NCI-H187 treated with DMSO at 0.1 percent for 48 hours (cell line): ENCODE results near the gene DSCAM.

ENCODE experiments used
- DNase-seq: peaks from one replicate; lab custom pipeline; 2025; lab: John Stamatoyannopoulos, UW

The DSCAM gene

DNA sequence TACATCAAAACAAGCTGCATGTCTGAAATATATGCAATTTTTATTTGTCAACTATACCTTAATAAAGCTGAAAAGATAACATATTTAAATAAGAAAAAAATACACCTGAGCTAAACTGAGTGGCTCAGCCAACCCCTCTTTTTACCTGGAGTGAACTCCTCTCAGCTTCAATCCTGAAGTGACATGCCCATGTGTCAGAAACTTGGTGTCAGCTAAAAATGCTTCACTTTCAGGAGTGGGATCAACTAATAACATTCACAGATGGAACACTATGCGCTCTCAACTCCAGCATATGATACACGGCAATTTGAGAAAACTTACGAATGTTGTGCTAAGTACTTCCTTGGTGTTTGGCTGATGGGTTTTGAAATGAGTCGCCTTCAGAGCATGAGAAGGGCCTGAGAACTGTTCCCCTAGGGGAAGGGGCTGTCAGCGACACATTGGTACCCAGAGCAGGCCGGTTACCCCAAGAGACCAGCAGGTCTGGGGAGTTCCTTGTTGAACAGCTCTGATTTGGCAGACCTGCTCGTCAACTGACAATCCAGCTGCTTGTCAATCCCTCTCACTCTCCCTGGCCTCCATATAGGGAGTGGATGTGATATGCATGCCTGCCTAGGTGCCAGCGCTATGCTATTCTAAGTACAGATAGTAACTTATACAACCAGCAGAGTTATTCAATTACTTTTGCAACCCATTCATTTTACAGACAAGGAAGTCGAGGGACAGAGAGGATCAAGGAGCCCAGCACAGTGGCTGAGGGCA lies 712.0 kb downstream of the DSCAM start:
- DNase-seq, result no peak

DNA sequence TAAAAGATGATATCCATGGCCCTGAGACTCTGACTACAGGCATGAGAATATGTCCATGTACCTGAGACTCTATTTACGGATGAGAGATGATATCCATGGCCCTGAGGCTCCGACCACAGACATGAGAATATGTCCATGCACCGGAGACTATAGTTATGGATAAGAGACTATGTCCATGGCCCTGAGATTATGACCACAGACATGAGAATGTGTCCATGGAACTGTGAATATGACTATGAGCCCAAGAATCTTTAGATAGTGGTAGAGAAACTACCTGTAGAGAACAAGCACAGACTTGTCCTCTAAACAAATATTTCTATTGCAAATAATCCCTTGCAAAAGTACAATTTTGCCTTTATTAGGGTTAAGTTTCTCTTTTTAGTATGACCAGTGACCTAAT lies 716.5 kb downstream of the DSCAM start:
- DNase-seq, result no peak

DNA sequence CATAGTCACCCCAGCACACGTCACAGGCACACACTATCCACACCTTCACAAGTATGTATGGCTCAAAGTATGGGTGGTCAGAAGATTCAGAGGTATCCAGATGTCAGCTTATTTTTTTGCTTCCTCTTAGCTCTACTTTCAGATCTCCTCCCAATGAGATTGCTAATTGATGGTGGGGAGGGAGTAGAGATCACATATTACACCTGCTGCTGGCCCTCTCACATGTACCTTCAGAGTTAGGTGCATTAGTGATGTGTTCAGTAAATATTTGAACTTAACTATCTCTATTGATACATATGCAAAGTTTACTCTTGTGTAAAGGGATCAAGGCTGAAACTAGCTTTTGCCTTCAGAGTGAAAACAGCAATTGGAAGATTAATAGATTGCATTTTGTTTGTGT lies 717.1 kb downstream of the DSCAM start:
- DNase-seq, result no peak

DNA sequence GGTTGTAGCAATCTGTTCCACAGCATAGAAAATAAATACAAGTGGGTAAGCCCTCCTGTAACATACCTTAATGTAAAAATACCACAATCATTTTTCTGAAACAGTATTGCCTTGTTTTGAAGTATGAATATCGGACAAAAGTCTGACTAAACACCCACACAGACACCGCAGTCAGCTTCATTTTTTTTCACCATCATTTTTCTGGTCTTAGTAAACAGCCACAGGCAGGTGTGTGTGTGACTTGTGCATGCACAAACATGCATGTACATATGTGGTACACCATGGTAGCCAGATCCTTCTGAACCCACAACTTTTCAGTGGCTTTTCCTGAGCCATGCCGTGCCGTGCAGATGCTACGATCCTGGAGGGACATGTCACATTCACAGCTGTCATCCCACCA lies 718.1 kb downstream of the DSCAM start:
- DNase-seq, result no peak

DNA sequence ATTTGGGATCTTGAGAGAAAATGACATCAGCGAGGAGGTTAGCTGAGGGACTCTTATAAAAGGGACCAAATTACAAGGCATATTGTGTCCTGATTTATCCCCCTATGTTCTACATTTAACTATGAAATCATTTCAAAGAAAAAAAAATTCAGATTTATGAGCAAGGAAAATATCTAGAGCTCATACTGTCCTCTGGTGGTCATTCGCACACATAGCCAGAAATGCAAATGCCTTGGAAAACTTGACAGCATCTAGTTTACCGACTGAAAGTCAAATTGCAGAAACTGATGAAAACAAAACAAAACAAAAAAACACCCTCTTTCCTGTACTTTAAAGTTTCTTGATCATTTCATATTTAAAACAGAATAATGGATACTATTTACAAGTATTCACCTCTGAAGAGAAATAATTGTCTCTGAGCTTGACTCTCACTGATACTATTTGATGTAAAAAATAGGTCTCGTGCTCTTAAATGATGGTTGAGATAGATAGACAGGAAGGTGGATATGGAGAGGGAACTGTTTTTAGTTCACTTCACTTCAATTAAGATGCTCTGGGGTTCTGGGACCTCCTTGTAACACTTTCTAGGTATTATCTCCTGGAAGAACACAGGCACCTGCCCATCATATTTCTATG lies 725.9 kb downstream of the DSCAM start:
- DNase-seq, result no peak

DNA sequence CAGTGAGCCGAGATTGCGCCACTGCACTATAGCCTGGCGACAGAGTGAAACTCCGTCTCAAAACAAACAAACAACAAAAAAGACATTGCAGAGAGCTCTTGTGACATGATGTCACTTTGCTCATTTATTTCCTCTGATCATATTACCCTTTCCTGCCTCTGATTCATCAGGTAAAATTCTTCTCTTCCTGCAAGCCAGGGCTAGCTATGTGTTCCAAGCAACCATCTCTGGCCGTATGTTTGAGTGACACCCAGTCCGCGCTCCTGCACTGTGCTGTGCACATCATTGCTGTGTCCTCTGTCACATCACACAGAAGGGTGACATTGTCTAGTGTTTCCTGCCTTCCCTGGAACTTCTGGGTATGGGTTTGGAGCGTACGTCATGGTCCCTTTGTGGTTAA lies 728.4 kb downstream of the DSCAM start:
- DNase-seq, result no peak

DNA sequence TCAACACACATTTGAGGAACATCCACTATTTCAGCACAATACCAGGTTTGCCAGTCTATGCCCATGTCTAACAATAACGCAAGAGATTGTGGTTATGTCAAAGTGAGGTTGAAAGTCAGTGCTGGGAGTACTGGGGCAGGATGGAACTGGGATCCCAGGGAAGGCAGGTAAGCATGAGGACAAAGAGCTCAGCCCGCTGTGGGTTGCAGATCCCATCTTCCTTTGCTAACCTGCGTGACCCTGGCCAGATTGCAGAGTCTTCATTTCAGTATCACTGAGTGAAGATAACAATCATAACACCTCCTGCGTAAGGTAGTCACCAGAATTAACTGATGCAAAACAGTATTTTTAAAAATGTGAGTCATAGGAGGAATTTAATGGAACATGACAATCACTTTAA lies 729.7 kb downstream of the DSCAM start:
- no peak for DNase-seq

DNA sequence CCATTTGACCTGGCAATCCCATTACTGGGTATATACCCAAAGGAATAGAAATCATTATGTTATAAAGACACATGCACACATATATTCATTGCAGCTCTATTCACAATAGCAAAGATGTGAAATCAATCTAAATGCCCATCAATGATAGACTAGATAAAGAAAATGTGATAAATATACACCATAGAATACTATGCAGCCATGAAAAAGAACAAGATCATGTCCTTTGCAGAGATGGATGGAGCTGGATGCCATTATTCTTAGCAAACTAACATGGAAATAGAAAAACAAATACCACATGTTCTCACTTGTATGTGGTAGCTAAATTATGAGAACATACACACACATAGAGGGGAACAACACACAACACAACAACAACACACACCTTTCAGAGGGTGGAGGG lies 731.2 kb downstream of the DSCAM start:
- DNase-seq, result no peak

DNA sequence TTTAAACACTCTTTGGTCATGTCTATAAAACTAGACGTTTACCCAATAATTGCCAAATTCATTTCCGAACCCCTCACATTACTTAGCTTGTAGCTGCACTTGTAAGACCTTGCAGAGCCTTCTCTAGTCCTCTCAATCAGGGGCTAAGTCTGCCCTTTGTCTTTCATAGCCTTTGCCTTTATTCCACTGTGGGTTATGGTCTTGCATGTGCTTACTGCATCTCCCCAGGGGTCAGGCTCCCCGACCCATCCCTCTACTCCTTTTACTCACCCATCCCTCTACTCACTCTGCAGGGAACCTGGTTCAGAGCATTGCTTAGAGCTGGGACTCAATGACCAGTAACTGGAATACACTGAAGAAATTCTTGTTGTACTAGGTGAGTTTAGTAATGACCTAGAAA lies 744.3 kb downstream of the DSCAM start:
- DNase-seq, result no peak

DNA sequence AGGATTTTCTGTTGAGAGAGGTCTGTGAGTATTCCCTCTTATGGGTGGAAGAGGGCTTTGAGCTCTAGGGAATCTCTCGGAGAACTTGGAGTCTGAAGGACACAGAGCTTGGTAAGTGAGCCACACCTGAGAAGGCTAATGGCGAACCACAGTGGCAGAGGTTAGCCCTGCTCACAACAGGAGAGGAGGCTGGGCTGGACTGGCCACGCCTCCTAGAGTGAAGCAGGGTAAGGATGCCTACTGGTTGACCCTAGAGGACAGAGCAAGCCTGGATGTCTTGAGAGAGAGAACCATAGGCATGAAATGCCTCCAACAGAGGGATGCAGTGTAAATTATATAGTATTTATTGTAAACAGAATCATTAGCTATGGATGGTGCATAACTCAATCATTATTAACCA lies 747.1 kb downstream of the DSCAM start:
- no peak for DNase-seq

DNA sequence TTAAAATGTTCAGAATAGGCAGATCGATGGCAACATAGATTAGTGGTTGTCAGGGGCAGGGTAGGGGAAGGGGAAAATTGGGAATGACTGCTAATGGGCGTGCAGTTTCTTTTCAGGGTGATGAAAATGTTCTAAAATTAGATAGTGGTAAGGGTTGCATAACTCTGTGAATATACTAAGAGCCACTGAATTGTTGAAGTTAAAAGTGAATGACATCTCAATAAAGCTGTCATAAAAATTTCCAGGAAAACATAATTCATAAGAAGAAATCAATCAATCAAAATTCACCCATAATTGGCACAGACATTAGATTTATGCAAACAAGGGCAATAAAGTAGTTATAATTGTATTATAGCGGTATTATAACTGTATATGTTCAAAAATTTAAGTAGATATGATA lies 751.5 kb downstream of the DSCAM start:
- no peak for DNase-seq

DNA sequence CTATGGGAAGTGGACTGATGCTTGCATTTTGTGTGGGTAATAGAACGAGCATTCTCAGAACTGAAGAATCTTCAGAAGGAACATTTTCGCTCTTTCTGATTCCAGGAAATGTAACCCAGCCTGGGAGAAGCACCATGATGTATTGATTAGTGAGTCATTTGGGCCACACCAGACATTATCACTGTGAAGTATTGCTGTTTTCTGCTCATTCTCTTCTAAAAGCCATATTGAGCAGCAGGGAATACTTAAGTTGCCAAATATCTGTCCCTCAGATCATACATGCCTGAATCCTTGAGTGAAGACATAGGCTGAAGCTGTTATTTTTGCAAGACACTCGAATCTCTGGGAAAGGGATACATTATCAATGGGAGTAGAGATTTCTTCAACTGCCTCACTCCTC lies 766.6 kb downstream of the DSCAM start:
- DNase-seq, result no peak

DNA sequence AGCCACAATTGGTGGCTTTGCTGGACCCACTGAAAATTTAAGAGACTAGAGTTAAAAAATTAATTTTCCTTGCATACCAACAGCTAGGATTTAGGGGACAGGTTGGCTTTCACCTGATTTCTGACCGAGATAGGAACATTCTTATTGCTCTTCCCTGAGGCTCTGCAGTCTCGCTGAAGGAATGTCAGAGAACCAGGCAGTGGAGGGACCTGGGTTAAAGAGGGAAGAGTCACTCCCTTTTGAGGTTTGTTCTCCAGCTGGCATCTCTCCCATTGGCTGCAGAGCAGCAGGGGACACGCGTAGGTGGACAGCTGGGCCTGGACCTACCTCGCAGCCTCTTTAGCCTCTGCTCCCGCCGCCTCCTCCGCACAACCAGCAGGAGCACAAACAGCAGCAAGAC lies 772.2 kb downstream of the DSCAM start:
- no peak for DNase-seq

DNA sequence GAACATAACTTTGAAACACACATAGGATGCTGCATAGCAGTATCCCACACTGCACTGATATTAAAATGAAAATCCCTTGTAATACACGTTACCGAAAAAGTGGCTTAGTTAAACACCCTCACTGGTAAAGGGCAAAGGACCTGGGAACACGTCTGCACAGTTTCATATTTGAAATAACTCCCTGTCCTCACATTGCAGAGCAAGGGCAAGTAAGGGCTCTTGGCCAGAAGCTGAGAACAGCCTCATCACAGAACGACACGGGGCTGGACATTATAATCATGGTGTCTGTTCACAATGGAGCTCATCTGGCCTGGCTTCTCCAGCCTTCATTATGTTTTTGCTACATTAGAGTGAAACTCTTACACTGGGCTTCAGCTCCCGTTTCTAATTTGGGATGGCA lies 772.8 kb downstream of the DSCAM start:
- DNase-seq, result no peak

DNA sequence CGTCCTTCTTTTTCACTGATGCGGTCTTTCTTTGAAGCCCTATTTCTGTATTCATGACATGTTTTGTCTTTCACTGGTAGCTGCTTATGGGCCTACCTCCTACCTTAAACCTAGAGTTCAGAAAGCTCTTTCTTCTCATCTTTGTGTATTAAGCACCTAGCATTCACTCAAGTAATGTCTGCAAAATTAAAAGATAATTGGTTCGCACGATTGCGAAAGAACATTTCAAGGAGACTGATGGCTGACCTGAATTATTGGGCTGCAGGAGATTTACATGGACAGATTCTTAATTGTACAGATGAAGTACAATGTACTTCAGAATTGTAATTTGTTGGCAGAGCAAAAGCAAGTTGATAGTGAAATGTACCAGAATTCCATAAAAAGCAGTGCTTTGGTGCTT lies 773.3 kb downstream of the DSCAM start:
- no peak for DNase-seq

DNA sequence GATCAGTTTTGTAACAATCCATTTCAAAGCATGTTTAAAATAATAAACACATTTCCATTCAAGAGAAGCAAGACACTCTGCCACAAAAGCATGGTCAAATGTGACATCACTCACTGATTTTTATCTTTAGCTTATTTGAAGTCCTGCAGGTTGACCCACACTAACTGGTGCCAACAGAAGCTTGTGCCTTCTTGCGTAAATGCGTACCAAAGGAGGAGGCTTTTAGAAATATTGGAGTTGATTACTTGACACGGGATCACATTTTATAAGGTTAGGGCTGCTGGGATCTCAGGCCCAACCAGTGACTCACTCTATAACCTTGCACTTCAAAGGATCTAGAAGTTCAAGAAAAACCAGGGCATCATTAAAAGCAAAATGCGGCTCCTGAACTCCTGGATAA lies 776.1 kb downstream of the DSCAM start:
- no peak for DNase-seq

DNA sequence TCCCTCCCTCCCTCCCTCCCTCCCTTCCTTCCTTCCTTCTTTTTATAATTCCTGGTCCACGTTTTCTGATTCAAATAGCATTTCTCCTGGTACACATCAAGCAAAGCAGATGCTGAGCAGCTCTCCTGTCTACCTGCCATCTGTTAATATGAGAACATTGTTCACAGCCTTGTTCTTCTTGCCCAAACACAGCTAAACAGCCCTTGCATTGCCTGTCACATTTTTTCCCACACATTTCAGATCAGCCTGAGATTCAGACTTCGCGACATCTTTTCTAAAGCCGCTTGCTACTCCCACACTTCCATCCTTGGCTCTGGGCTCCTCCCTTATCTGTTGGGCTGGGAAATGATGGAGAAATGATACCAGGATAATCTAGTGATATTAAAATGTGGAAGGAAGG lies 779.2 kb downstream of the DSCAM start:
- no peak for DNase-seq

DNA sequence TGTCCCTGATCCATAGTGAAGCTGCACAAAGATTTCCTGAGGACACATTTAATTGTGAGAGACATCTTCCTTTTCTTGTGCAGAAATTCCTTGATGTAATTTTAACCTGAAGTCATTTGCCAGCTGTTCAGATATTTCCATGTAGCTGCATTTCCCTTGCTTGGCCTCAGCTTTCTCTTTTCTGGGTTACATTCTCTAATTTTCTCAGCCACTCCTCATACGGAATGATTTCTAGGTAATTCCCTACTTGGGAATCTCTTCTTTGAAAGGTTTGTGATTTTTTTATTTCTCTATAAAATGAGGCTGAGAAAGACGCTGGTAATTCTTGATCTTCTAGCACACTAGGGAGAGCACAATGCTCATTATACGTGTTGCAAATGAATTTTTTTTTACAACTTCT lies 780.7 kb downstream of the DSCAM start:
- DNase-seq, result no peak

DNA sequence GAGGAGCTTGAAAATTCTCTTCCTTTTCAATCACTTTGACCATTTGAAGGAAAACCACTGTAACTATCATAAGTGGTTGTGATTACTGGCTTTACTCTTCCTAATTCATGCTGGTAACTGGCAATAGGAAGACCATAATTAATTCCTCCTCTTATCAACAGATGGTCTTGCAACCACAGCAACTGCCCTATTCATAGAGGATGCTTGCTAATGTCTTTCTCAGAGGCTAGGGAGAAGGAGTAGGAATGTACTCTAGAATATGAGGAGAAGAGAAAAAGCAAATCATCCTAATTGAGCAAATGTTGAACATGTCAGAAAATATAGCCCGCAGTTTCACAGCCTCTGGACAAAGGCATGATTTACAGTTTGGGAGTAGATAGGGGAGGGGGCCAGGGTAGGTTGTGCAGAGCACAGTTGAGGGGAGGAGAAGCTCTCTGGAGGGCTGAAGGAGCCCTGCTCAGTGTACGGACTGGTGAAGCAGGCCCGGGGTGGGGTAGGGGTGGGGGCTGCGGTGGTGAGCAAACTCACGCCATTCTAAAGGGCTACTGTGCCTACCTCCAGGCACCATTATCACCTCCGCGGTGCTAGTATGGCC lies 786.8 kb downstream of the DSCAM start:
- no peak for DNase-seq

DNA sequence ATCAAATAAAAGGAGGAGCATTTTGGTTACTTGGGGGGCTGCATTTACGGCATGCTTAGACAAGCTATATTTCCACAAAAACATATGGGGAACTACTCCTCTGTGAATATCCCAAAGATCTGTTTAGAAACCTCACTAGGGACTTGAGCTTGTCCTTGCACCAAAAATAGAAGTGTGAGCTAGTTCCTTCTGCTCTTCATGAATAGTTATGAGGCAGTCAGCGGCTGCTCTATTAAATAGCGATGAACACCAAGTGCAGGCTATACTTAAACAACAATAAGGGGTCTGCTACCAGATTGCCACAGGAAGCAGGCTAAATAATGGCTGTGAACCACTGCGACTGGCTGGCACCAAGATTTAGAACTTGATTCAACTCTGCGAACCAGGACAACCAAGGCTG lies 789.6 kb downstream of the DSCAM start:
- DNase-seq, result no peak

DNA sequence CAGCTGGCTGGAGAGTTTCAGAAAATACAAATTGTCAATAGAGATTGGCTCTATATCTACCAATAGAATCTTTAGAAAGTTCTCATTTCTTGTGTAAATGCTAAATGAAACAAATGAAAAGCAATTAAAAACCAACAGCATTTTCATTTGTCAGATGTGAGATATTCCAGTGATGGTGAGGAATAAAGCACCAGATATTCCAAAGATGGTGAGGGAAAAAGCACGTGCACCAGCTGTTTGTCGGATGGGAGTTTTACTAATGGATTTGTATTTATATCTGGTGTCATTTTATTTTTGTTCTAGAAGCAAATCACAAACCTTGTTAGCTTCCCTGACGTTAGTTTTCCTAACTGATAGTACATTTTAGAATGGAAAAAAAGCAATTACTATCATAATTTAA lies 790.9 kb downstream of the DSCAM start:
- no peak for DNase-seq

DNA sequence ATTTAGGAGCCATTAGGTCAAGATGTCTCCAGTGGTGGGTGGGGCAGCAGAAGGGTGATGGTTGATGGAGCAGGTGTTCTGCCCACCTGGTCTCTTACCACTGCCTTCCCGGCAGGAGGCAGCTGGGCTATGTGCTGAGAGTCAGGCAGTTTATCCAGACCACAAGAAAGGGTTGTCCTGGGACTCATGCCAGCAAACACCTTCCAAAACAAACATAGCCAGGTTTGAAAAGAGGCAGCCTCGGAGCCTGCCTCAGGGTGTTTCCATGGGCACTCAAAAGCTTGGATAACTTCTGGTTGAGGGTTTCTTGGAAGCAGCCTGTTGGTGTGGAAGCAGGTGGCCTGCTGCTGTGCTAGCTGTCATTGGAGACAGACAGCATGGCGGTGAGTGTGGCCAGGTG lies 792.6 kb downstream of the DSCAM start:
- peak; percentile 97 for DNase-seq

DNA sequence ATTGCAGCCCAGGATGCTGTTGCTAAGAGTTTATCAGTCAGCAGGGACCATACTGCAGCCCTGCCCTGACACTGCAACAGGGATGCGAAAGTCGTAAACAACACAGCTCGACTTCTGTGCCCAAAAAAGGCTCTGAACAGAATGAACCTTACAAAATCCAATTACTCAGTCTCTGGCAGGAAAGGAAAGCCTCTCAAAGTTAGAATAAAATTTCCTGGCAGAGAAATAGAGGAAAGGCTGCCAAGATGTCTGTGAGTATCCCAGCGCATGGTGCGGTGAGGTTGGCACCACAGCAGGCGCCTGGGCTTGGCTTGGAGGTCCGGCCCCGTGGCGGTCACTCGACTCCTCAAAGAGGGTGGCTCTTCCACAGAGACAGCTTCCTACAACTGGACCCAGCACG lies 794.0 kb downstream of the DSCAM start:
- no peak for DNase-seq

DNA sequence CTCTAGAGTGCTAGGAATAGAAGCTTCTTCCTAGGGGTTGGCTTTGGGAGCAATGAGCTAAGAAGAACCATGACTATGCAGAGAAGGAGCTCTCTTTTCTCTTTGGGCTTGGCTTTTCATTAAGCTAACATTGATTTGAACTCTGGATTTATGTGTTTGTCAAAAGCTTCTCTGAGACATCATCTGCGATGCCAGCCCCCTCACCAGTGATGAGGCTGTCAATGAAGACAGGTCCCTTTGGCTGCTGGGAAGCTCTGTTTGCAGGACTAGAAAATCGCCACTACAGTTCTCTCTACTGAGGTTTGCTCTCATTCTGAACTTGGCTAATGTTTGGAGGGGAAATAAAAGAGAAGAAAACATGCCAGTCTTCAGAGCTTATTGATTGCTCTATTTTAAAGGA lies 794.7 kb downstream of the DSCAM start:
- DNase-seq, result no peak
